Measurements from ENCODE around the gene RBP7.
A peak's percentile ranks its signal among the peaks of the same experiment; 100 is the strongest.
"Not testable (repeated sequence)": the region's sequence is repeated elsewhere in the genome, so short reads cannot be mapped to it uniquely, and the experiment has no call there.

RBP7 gene

DNA sequence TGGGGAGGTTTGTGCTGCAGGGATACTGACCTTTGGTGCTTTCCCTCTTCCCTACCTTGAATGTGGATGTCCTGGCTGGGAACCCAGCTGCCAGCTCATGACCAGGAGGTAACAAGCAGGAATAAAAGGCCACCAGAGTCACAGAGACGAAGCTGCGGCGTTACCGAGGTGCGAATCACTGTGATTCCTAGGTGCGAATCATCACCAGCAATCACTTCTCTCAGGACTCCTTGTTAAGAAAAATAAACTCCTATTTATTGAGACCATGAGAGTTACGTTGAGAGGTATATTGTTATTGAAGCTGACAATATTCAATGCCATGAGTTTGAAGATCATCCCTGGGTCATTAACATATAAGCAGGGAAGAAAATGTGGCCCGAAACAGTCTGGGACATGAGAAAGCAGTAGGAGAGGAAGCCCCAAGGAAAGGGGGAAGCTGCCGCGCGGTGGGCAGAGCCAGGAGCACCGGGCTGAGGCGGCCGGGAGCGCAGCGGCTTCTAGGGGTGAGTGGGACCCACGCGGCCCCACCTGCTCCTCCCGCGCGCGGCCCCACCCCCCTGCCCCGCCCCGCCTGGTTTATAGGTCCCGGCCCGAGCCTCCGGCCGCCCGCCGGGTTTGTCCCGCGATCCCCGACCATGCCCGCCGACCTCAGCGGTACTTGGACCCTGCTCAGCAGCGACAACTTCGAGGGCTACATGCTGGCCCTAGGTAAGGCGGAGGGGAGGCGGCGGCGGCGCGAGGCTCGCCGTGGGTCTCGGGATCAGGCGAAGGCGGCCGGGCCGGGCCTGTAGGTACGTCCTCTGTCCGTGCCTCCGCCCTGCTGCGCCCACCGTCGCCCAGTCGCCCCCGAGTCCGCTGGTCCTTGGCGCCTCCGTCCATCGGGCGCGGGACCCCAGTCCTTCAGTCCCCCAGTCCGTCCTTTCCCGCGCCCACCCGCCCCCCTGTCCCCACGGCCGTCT, at the start of gene RBP7:
Gene RBP7 (plus strand): TSS at position 605 of the 959 bp plus-strand sequence. CDS start 31 bp downstream, at position 636.
- DNase-seq = no peak

DNA sequence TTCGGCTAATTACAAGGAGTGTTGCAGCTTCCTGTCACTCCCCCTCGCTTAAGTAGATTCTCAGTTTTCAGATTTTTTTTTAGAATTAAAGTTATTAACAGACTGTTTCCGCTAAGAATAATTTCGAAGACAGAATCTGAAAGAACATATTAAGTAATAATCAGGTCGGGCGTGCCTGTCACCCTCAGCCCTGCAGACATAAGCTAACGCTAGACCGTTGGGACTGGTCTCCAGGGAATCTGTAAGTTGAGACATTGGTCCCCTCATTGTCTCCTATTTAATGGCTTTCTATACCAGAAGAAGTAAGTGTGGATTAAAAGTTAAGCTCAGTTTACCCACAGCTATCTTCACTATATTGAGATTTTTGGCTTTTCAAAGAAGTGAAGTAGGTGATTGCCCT, 39.3 kb upstream of the RBP7 start:
- DNase-seq = peak; percentile 2

- DNase-seq = no peak
Measured at GRCh38 chr1:9960011-9960410, 37.0 kb upstream of the RBP7 start.

GRCh38 chr1:9960706-9961562, 36.1 kb upstream of the RBP7 start:
- peak; percentile 93 for DNase-seq

GRCh38 chr1:9984253-9984652, 12.8 kb upstream of the RBP7 start:
- DNase-seq = no peak

GRCh38 chr1:9985001-9985400, 12.0 kb upstream of the RBP7 start:
- DNase-seq = no peak

- DNase-seq = no peak
Measured at GRCh38 chr1:9989773-9990172, 7.3 kb upstream of the RBP7 start.

- no peak for DNase-seq
Measured at GRCh38 chr1:9990944-9991343, 6.1 kb upstream of the RBP7 start.

- DNase-seq = no peak
Measured at GRCh38 chr1:9992910-9993309, 4.1 kb upstream of the RBP7 start.

DNA sequence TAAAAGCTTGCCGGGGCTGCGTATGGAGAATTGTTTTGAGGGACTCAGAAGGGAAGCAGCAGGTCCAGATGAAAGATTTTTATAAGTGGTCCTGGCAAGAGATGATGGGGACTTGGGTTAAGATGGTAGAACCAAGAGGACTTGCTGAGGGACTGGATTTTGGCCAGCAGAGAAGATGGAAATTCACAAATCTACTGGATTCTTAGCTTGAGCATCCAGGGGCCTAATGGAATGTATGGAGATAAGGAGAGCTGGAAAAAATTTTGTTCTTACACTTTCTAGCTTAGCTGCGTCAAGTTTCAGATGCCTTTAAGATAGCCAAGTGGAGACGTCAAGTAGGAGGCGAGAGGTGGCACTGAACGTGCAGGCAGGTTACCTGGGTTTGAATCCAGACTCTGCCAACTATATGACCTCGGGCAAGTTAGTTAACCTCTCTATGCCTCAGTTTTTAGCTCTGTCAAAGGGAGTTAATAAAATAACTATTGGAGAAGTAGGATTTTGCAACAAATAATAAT, 3.4 kb upstream of the RBP7 start:
- no peak for DNase-seq

DNA sequence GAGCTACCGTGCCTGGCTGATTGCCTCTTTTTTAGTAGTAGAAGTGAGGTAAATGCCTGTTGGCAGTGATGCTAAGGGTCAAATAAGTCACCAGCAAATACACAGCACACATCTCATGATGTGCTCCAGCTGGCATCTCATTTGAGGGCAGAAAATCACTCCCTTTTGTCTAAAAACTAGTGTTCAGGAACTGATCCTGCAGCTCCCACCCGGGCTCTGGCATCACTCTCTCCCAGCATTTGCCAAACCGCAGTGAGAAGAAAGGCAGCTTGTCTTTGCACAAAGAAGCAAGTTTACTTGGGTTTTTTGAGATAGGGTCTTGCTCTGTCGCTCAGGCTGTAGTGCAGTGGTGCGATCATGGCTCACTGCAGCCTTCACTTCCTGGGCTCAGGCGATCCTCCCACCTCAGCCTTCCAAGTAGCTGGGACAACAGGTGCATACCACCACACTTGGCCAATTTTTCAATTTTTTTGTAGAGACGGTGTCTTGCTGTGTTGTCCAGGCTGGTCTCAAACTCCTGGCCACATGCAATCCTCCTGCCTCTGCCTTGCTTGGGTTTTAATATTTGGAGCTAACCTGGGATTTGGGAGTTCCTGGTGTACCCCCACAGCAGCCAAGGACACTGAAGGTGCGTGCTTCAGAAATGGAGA, 4.1 kb downstream of the RBP7 start:
- DNase-seq = no peak

DNA sequence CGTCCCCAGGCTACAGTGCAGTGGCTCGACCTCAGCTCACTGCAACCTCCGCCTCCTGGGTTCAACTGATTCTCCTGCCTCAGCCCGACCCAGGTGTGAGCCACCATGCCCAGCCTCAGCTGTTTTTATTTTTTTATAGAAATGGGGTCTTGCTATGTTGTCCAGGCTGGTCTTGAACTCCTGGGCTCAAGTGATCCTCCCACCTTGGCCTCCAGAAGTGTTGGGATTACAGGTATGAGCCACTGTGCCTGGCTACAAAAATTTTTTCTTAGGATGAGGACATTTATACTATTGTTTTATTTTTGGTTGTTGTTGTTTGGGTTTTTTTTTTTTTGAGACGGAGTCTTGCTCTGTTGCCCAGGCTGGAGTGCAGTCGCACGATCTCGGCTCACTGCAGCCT, 8.2 kb downstream of the RBP7 start:
- not testable (repeated sequence) for DNase-seq

- no peak for DNase-seq
Measured at GRCh38 chr1:10007169-10007568, 10.1 kb downstream of the RBP7 start.

GRCh38 chr1:10014016-10014415, 17.0 kb downstream of the RBP7 start:
- no peak for DNase-seq

DNA sequence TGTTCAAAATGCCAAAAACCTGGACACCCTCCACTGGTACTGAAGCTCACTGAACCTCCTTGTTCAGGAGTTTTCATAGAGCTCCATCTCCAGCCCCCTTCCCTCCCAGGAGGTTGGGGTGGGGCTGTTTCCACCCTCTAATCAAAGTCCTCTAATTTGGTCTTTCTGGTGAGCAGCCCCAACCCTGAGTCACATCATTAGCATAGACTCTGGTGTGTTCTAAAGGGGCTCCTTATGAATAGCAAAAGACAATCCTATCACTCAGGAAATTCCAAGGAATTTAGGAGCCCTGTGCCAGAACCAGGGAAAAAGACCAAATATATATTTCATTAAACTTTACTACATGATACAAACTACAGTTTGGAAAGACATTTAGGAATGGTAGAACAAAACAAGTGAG, 22.5 kb downstream of the RBP7 start:
- no peak for DNase-seq

GRCh38 chr1:10020086-10020485, 23.1 kb downstream of the RBP7 start:
- no peak for DNase-seq

- not testable (repeated sequence) for DNase-seq
Measured at GRCh38 chr1:10020678-10021077, 23.6 kb downstream of the RBP7 start.

DNA sequence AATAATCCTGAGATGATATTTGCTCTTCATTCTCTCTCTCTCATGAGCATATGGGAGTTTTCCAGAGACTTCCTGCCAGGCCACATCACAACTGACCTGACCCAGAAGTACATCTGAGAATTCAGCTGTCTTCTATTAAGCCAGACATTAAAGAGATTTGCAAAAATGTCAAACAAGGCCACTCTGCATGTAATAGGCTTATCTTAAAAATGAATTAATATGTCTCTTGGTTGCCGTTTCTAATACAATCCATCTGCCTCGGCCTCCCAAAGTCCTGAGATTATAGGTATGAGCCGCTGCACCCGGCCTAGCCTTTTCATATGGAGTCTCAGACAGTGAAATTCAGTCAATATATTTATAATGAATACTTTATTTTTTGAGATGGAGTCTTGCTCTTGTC, 25.0 kb downstream of the RBP7 start:
- not testable (repeated sequence) for DNase-seq

DNA sequence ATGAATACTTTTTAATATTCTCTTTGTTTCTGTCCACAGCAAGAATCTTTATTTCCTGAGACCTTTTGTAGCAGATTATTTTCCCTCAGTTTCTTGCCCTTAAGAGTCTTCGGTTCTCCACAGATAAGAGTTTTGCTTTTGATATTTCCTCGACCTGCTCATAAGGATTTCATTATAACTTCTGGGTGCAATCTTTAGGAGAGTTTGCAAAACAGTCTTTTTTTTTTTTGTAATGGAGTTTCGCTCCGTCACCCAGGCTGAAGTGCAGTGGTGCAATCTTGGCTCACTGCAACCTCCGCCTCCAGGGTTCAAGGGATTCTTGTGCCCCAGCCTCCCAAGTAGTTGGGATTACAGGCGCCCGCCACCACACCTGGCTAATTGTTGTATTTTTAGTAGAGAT, 25.6 kb downstream of the RBP7 start:
- DNase-seq = no peak

DNA sequence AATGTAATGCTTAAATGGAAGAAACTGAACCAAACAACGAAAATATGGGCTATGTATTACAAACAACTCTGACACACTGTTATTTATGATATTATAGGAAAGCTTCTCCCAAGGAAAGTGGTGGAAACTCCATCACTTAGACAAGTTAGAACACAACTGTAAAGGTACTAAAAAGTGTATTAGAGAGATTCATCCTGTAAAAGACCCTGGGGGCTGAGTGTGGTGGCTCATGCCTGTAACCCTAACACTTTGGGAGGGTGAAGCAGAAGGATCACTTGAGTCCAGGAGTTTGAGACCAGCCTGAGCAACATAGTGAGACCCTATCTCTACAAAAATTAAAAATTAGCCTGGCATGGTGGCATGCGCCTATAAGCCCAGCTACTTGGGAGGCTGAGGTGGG, 28.3 kb downstream of the RBP7 start:
- DNase-seq = no peak

DNA sequence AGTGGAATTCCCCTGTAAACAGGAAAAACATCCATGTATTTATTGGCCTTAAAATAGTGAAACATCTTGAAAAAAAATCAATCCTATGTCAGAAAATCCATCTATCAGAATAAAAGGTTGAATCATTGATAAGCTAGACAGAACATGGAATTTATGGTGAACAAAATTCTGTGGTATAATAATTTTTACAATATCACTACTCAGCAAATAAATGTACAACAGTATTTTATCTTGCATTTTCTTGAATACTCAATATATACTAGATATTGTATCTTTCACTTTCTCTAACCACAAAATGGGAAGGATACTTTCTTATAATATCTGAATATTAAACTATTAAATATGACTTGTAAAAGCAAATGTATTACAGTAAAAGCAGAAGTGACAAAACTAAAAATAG, 30.0 kb downstream of the RBP7 start:
- no peak for DNase-seq

DNA sequence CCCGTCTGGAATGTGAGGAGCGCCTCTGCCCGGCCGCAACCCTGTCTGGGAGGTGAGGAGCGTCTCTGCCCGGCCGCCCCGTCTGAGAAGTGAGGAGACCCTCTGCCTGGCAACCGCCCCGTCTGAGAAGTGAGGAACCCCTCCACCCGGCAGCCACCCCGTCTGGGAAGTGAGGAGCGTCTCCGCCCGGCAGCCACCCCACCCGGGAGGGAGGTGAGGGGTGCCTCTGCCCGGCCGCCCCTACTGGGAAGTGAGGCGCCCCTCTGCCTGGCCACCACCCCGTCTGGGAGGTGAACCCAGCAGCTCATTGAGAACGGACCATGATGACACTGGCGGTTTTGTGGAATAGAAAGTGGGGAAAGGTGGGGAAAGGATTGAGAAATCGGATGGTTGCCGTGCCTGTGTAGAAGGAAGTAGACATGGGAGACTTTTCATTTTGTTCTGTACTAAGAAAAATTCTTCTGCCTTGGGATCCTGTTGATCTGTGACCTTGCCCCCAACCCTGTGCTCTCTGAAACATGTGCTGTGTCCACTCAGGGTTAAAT, 32.0 kb downstream of the RBP7 start:
- DNase-seq = not testable (repeated sequence)

DNA sequence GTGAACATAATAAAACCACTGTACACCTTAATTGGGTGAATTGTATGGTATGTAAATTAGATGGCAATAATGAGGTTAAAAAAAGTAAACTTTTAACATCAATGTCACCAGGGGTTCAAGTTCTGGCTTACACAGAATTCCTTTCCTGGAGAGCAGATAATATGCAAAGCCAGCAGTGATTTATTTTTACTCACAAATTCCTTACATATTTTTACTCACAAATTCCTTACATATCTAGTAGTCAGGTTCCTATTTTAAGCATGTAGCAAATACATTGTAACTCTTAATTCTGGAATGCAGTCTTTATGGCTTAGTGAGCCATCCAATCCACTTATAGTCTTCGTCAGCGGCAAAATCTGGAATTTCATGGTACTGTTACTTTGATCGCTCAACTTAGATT, 34.4 kb downstream of the RBP7 start:
- no peak for DNase-seq

Data from NCI-H1436 (cell line).